ENCODE results near the gene PSD2.

PSD2 gene

GRCh38 chr5:139763930-139764791 lies 31.4 kb upstream of the PSD2 start:
- no peak for DNase-seq

- DNase-seq: no peak
Measured at GRCh38 chr5:139764886-139765408, 30.7 kb upstream of the PSD2 start.

DNA sequence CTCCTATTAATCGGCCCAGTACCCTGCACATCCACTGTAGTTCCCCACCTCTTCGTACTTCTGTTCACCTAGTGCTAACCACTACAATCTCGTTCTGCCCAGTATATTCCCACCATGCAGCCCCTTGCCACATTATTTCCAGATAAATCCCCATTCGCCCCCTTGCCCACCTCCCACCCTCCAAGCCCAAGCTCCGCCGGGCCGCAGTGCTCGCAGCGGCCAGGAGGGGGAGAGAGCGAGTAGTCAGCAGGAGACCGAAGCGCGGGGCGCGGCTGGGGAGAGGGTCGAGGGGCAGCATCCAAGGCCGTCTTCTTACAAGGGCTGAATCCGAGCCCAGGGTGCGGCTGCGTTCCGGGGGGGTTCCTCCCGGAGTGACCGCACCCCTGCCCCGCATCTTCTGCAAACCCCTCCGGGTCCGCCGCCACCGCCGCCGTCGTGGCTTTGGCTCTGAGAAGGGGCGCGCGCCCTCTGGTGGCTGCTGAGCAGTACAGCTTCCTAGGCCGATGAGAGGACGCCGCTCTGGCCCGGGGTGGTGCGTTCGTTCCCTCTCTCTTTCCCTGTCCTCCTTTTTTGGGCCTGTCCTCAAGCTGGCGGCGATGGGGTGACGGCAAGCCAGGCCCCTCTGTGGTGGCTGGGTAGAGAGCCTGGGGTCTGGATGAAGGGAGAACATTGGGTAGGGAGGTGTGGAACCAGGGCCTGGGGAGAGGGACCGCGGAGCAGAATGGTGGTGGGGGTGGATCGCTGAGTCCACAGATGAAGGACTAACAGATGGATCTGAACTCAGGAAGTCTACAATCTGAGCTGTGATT lies 30.0 kb upstream of the PSD2 start:
- peak; percentile 87 for DNase-seq

GRCh38 chr5:139767960-139768359 lies 27.6 kb upstream of the PSD2 start:
- DNase-seq: no peak

DNA sequence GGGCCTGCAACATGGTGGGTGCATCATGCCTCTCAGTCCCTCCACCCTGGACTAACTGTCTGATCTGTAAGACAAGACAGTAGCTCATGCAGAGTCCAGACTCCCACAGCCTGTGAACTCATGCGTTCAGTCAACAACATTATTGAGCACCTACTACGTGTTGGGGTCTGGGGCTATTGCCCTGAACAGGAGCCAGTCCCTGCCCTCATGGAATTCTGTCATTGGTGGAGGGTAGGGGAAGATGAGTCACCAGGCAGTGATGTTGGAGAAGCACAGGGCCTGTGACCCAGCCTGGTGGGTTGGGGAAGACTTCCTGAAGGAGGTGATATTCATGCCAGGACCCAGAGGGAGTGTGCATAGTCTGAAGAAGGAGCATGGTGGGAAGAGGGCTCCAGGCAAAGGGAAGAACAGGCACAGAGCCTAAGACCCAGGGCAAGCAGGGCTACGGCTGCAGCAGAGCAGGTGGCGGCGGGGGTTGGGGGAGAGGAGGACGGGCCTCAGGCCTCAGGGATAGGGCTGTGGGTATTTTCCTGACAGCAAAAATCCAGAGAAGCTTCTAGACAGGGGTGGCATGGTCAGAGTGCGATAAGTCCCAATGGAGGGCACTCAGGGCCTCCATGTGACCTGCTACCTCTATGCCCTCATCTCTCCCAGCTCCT lies 26.7 kb upstream of the PSD2 start:
- DNase-seq: no peak

DNA sequence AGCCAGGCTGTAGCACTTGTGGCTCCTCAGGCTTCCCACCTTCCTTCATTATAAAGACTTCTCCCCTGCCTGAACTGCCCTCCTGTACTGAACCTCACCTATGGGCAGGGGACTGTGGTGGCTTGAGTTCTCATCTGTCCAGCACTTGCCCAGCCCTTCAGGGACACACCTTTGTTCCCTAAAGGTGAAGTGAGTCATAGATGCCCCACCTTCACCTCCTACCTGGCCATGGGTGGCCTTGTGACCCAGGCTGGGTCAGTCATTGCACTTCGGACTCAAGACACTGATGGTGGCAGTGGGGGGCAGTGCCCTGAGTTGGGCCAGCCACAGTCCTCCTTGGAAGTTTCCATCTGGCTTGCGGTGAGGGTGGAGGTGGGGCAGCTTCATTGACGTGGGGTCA lies 26.1 kb upstream of the PSD2 start:
- DNase-seq: no peak

DNA sequence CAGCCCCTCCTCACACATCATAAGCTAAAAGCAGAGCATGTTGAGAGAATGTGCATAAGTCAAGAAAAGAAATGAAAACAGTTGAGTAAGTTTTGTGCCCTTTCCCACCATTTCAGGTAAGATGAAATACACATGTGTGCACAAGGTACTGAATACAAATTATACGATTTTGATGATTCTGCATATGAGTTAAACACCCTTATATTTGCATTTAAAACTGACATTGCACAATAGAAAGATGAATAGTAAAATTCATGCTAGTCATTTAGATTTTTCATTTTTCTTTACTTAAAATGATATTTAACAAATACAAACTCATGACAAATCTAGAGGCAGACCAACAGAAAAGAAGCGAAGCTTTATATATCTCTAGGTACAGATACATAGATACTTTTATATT lies 24.9 kb upstream of the PSD2 start:
- DNase-seq: no peak

GRCh38 chr5:139772089-139772791 lies 23.4 kb upstream of the PSD2 start:
- no peak for DNase-seq

DNA sequence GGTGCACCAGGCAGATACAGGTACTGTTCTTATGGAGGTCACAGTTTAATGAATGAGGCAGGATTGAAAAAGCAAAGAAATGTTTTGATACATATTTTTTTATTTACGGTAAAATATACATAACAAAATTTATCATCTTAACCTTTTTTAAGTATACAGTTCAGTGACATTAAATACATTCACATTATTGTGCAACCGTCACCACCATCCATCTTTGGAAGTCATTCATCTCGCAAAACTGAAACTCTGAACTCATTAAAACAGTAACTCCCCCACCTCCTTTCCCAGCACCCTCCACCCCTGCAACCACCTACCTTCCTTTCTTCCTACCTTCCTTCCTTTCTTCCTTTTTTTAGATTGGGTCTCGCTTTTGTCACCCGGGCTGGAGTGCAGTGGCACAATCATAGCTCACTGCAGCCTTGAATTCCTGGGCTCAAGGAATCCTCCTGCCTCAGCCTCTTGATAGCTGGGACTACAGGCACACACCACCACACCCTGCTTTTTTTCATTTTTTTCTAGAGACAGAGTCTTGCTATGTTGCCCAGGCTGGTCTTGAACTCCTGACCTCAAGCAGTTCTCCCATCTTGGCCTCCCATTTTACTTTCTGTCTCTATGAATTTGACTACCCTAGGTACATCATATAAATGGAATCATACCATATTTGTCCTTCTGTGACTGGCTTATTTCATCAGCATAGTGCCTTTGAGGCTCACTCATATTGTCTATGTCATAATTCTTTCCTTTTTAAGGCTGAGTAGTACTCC lies 22.5 kb upstream of the PSD2 start:
- DNase-seq: no peak

- peak; percentile 89 for DNase-seq
Measured at GRCh38 chr5:139774980-139775661, 20.5 kb upstream of the PSD2 start.

GRCh38 chr5:139775872-139776271 lies 19.7 kb upstream of the PSD2 start:
- DNase-seq: no peak

DNA sequence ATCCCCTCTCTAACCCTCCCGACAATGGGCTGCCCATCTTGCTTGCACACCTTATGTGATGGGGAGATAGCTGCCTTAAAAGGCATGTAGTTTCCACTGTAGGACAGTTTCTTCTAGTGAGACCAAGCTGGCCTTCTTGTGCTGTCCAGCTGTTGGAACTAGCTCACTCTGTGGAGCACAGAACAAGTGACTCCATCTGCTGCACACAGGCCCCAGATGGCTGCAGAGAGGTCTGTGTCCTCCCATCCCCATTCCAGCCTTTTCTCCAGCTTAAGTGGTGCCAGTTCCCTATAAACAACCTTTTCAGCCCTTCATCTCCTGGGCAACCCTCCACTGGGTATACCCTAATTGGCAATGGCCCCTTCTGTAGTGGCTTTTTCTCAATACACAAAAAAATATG lies 18.7 kb upstream of the PSD2 start:
- DNase-seq: no peak

GRCh38 chr5:139783436-139783965 lies 12.1 kb upstream of the PSD2 start:
- peak; percentile 5 for DNase-seq

- no peak for DNase-seq
Measured at GRCh38 chr5:139784488-139784887, 11.1 kb upstream of the PSD2 start.

DNA sequence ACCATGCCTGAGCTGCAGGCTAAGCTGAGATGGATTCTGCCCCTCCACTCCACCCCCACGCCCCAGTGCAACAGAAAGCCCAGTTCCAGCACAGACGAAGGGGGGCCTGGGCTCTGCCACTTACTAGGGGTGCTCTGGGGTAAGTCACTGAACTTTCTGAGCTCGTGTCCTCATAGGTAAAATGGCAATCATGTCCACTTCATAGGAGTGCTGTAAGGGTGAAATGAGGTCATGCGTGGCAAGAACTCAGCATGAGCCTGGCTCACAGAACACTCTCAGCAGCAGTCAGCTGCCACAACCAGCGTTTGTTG lies 8.4 kb upstream of the PSD2 start:
- DNase-seq: no peak

- DNase-seq: peak; percentile 82
Measured at GRCh38 chr5:139787568-139788293, 7.9 kb upstream of the PSD2 start.

- no peak for DNase-seq
Measured at GRCh38 chr5:139788294-139788910, 7.2 kb upstream of the PSD2 start.

DNA sequence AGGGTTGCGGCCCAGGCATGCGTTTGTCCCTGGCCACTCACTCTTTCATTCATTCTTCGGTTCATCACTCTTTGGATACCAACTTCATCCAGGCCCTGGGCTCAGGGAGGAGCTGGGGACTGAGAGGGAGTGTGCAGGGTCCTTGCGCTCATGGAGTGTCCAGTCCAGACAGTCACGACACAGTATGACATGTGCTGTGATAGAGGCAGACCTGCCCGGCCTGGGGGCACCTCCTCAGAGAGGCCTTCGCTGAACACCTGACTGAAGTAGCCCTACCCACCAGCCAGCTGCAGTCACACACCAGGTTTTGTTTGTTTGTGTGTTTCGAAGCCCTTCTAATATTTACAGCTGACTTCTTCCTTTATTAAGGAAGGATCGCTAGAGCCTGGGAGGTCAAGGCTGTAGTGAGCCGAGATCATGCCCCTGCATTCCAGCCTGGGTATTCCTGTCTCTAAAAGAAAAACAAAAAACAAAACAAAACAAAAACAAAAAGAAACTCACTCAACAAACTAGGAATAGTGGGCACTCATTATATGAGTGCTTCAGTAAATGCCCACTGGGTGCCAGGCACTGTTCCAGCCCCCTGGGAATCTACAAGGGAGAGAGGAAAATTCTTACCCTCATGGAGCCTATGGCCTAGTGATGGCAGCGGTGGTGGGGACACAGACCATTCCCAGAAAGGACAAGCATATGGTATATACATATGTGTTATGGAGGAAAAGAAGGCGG lies 6.3 kb upstream of the PSD2 start:
- no peak for DNase-seq

- DNase-seq: no peak
Measured at GRCh38 chr5:139789845-139790189, 5.8 kb upstream of the PSD2 start.
